ENCODE data around the gene SLC19A1. TPM values are rescaled to one million over a fixed set of nuclear protein-coding genes. Genes with fewer than 3 reads are reported as not detected.

The SLC19A1 gene
- total RNA-seq, 4 donors from 2014 or later: 1.5 to 8.6 (median 5.3) TPM

DNA sequence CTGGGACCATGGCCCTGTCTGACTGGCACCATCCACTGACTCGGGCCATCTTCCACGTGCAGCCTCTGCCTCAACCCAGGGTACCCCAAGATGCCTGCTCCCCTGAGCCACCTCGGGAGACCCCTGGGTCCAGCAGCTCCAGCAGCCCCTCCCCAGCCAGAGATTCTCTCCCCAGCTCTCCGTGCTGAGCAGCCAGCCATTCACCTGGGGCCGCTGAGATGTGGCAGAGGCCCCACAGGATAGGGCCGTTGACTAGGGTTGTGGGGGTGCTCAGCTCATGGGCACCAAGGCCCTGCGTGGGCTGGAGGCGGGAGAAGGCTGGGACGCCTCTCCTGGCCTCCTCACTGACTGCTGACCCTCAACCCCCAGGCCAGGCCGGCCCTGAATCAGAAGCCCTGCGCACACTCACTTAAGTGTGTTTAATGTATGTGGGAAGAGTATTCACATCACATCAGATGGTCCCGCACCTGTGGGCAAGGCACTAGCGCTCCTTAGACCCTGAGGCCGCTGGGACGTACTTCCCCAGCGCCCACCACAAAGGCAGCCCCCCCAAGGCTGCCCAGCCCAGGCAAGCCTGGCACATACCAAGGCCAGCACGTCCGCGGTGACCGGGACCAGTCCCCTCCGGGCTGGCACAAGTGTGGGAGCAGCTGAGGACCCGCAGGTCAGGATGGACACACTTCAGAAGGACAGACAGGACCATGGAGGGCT, 27.8 kb downstream of the SLC19A1 start:
- H3K4me3 ChIP-seq: no peak overlapping the region
- H3K9me3 ChIP-seq: peaks cover 0 to 20% (median 0%) of the 10 kb centered on the region in 3 donors
- no peaks in the 10 kb centered on the region for H3K27me3 ChIP-seq
- 80% methylated on average over 3 of the region's 22 CpGs; no CpG with 5 or more reads in 1 of the 2 donors for WGBS, 2 donors (ENCODE audit: low coverage in 1 of 2)
- no peaks in the 10 kb centered on the region for H3K4me1 ChIP-seq
- no peak overlapping the region for H3K27ac ChIP-seq
- no peak for ATAC-seq
- TF ChIP-seq, protein P1, sequence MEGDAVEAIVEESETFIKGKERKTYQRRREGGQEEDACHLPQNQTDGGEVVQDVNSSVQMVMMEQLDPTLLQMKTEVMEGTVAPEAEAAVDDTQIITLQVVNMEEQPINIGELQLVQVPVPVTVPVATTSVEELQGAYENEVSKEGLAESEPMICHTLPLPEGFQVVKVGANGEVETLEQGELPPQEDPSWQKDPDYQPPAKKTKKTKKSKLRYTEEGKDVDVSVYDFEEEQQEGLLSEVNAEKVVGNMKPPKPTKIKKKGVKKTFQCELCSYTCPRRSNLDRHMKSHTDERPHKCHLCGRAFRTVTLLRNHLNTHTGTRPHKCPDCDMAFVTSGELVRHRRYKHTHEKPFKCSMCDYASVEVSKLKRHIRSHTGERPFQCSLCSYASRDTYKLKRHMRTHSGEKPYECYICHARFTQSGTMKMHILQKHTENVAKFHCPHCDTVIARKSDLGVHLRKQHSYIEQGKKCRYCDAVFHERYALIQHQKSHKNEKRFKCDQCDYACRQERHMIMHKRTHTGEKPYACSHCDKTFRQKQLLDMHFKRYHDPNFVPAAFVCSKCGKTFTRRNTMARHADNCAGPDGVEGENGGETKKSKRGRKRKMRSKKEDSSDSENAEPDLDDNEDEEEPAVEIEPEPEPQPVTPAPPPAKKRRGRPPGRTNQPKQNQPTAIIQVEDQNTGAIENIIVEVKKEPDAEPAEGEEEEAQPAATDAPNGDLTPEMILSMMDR (IDR thresholded peaks at IDR 0.05): no peak
- TF ChIP-seq POLR2A (IDR thresholded peaks at IDR 0.05): no peak
- TF ChIP-seq POLR2AphosphoS5 (IDR thresholded peaks at IDR 0.05): no peak
- TF ChIP-seq EP300 (IDR thresholded peaks at IDR 0.05): no peak
- peaks cover 0 to 48% of the 10 kb centered on the region in 2 donors for H3K36me3 ChIP-seq

DNA sequence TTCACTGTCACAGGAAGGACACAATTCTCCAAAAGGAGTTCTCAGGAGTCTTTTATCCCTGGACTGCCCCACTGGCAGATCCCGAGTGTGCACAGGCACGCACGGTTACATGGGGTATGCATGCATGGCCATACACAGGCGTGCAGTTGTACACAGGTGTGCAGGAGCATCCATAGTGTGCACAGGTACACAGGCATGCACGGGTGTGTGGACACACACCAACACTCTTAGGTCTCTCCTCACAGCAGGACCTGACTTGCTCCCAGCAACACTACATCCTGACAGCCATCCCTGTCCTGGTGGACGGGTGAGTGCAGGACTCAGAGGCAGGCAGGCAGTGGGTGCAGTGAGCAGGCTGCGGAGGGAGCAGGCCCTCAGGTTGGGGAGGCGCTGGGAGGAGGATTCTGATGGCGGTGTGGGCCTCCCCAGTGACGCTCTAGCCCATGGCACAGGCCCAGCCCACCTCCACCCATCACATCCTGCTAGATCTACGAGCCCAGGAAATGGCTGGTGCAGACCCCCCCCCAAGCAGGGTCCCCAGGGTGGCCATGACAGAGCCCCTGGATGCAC, 28.4 kb downstream of the SLC19A1 start:
- WGBS, 2 donors (ENCODE audit: low coverage in 1 of 2): no CpG with 5 or more reads among the region's 11 CpGs
- Histone ChIP-seq H3K9me3 (peaks cover 0 to 13% (median 0%) of the 10 kb centered on the region in 3 donors), H3K27ac (no peak overlapping the region), H3K4me3 (no peak overlapping the region), H3K4me1 (no peaks in the 10 kb centered on the region), H3K36me3 (peaks cover 0 to 54% of the 10 kb centered on the region in 2 donors), H3K27me3 (no peaks in the 10 kb centered on the region)
- no peak for ATAC-seq
- TF ChIP-seq POLR2AphosphoS5 (IDR thresholded peaks at IDR 0.05) (no peak), POLR2A (IDR thresholded peaks at IDR 0.05) (no peak), EP300 (IDR thresholded peaks at IDR 0.05) (no peak)
- TF ChIP-seq, protein P1 (IDR thresholded peaks at IDR 0.05): no peak

GRCh38 chr21:45513003-45513717, 29.1 kb downstream of the SLC19A1 start:
- WGBS, 2 donors (ENCODE audit: low coverage in 1 of 2): no CpG with 5 or more reads among the region's 19 CpGs
- TF ChIP-seq EP300 (IDR thresholded peaks at IDR 0.05) (no peak), POLR2A (IDR thresholded peaks at IDR 0.05) (no peak), POLR2AphosphoS5 (IDR thresholded peaks at IDR 0.05) (no peak)
- TF ChIP-seq, protein P1 (IDR thresholded peaks at IDR 0.05): no peak

GRCh38 chr21:45512626-45513002, 29.6 kb downstream of the SLC19A1 start:
- H3K9me3 ChIP-seq: peaks cover 0 to 1% (median 0%) of the 10 kb centered on the region in 3 donors
- no peak for ATAC-seq
- H3K4me1 ChIP-seq: no peaks in the 10 kb centered on the region
- peaks cover 0 to 58% of the 10 kb centered on the region in 2 donors for H3K36me3 ChIP-seq
- TF ChIP-seq POLR2AphosphoS5 (IDR thresholded peaks at IDR 0.05) (no peak), POLR2A (IDR thresholded peaks at IDR 0.05) (no peak), EP300 (IDR thresholded peaks at IDR 0.05) (no peak)
- no peaks in the 10 kb centered on the region for H3K27me3 ChIP-seq
- no peak overlapping the region for H3K27ac ChIP-seq
- WGBS, 2 donors (ENCODE audit: low coverage in 1 of 2): 61% methylated on average over 3 of the region's 8 CpGs; no CpG with 5 or more reads in 1 of the 2 donors
- H3K4me3 ChIP-seq: no peak overlapping the region

More at GRCh38 chr21:45513003-45513717, 29.1 kb downstream of the SLC19A1 start:
- Histone ChIP-seq H3K4me1 (no peaks in the 10 kb centered on the region), H3K9me3 (peaks cover 0 to 7% (median 0%) of the 10 kb centered on the region in 3 donors), H3K27ac (no peak overlapping the region), H3K36me3 (peaks cover 0 to 58% of the 10 kb centered on the region in 2 donors), H3K4me3 (no peak overlapping the region), H3K27me3 (no peaks in the 10 kb centered on the region)
- no peak for ATAC-seq

GRCh38 chr21:45511661-45512431, 30.4 kb downstream of the SLC19A1 start:
- no peaks in the 10 kb centered on the region for H3K27me3 ChIP-seq
- no peak for ATAC-seq
- no peaks in the 10 kb centered on the region for H3K9me3 ChIP-seq
- no peaks in the 10 kb centered on the region for H3K4me1 ChIP-seq
- TF ChIP-seq, protein P1 (IDR thresholded peaks at IDR 0.05): no peak
- TF ChIP-seq POLR2A (IDR thresholded peaks at IDR 0.05) (no peak), EP300 (IDR thresholded peaks at IDR 0.05) (no peak), POLR2AphosphoS5 (IDR thresholded peaks at IDR 0.05) (no peak)
- H3K36me3 ChIP-seq: peaks cover 0 to 62% of the 10 kb centered on the region in 2 donors
- no peak overlapping the region for H3K27ac ChIP-seq
- no peak overlapping the region for H3K4me3 ChIP-seq
- no CpG with 5 or more reads among the region's 35 CpGs for WGBS, 2 donors (ENCODE audit: low coverage in 1 of 2)
